ENCODE results near the gene ZNF668.
"Not testable (repeated sequence)": the region's sequence is repeated elsewhere in the genome, so short reads cannot be mapped to it uniquely, and the experiment has no call there.

- TF ChIP-seq, protein P1, sequence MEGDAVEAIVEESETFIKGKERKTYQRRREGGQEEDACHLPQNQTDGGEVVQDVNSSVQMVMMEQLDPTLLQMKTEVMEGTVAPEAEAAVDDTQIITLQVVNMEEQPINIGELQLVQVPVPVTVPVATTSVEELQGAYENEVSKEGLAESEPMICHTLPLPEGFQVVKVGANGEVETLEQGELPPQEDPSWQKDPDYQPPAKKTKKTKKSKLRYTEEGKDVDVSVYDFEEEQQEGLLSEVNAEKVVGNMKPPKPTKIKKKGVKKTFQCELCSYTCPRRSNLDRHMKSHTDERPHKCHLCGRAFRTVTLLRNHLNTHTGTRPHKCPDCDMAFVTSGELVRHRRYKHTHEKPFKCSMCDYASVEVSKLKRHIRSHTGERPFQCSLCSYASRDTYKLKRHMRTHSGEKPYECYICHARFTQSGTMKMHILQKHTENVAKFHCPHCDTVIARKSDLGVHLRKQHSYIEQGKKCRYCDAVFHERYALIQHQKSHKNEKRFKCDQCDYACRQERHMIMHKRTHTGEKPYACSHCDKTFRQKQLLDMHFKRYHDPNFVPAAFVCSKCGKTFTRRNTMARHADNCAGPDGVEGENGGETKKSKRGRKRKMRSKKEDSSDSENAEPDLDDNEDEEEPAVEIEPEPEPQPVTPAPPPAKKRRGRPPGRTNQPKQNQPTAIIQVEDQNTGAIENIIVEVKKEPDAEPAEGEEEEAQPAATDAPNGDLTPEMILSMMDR (conservative IDR thresholded peaks at IDR 0.05 in 1 of 2, IDR thresholded peaks at IDR 0.05 in 1 of 2; ENCODE audit: low read depth in 1 of 2, low read length in 2 of 2), result not testable (repeated sequence)
- not testable (repeated sequence) for TF ChIP-seq EZH2 (IDR thresholded peaks at IDR 0.05; ENCODE audit: low read length, missing control alignments)
Observed at GRCh38 chr16:31017756-31018155, 56.3 kb downstream of the ZNF668 start.

All from fibroblast of lung (primary cell).